ENCODE data around the gene PIAS4.

The PIAS4 gene

DNA sequence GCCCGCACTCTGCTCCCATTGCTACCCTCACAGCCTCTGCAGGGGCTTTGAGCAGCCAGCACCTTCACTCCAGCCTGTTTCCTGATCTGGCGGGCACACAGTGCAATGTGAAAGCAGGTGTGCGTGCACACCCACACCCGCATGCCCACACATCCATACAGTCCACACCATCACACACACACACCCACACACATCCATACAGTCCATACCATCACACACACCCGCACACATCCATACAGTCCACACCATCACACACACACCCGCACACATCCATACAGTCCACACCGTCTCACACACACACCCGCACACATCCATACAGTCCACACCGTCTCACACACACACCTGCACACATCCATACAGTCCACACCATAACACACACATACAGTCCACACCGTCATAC lies 28.0 kb downstream of the PIAS4 start:
- no peak overlapping the region for H3K4me3 ChIP-seq (ENCODE audit: low read depth, low read length)
- no peak for TF ChIP-seq CTCF (conservative IDR thresholded peaks at IDR 0.05; ENCODE audit: low read depth, low read length)
- DNase-seq (ENCODE audit: low read depth): no peak

DNA sequence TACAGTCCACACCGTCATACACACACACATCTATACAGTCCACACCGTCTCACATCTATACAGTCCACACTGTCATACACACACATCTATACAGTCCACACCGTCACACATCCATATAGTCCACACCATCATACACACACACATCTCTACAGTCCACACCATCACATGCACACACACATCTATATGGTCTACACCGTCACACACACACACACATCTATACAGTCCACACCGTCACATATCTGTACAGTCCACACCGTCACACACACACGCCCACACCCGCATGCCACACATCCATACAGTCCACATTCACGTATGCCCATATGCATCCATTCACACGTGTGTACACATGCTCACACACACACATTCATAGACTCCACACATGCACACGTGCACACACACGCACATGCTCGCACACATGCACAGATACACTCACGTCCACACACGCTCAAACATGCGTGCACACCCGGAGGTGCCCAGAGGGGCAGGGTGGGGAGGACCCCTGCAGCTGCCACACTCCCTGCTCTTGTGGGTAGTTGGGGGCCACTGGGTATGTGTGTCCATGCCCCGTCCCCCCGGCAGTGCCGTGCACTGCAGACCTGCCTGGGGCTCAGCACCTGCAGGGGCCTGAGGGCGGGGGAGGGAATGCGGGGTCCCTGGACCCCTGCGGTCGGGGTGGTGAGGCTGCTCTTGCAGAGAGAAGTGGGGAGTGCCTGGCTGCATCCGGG lies 29.2 kb downstream of the PIAS4 start:
- H3K4me3 ChIP-seq (ENCODE audit: low read depth, low read length): no peak overlapping the region
- no peak for TF ChIP-seq CTCF (conservative IDR thresholded peaks at IDR 0.05; ENCODE audit: low read depth, low read length)
- DNase-seq (ENCODE audit: low read depth): no peak

GRCh38 chr19:4037301-4037949 lies 29.9 kb downstream of the PIAS4 start:
- DNase-seq (ENCODE audit: low read depth): no peak
- H3K4me3 ChIP-seq (ENCODE audit: low read depth, low read length): no peak overlapping the region
- TF ChIP-seq CTCF (conservative IDR thresholded peaks at IDR 0.05; ENCODE audit: low read depth, low read length): no peak

GRCh38 chr19:4038057-4038456 lies 30.5 kb downstream of the PIAS4 start:
- no peak for DNase-seq (ENCODE audit: low read depth)
- H3K4me3 ChIP-seq (ENCODE audit: low read depth, low read length): no peak overlapping the region
- no peak for TF ChIP-seq CTCF (conservative IDR thresholded peaks at IDR 0.05; ENCODE audit: low read depth, low read length)

- TF ChIP-seq CTCF (conservative IDR thresholded peaks at IDR 0.05; ENCODE audit: low read depth, low read length): no peak
- no peak for DNase-seq (ENCODE audit: low read depth)
- no peak overlapping the region for H3K4me3 ChIP-seq (ENCODE audit: low read depth, low read length)
Measured at GRCh38 chr19:4038661-4039423, 31.3 kb downstream of the PIAS4 start.

DNA sequence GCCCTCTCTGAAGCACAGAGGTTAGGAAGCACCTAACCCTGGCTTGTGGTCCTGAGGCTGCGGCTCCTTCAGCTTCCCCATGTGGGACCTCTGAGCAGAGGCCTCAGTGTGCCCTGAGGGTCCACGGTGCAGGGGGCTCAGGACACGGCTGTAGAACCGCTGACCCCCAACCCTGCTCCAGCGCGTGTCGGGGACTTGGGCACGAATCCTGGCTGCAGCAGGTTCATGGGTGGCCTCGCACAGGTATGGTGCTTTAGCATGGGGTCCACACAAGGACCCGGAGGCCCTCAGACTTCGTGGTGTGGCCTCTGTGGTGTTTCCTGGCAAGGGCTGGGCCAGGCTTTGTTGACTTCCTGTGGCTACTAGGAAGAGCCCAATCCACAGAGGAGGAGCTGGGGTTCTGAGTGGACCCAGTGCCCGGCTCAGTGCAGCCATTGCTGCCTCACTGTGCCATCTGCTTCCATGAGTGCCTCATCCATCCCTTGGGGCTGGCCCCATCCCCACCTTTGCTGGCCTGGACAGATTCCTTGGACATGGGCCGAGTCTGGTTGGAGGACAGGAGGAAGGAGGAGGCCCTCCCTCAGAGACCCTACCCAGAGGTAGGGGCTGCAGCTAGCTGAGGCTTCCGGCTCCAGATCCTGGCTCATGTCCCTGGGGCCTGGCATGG lies 34.7 kb downstream of the PIAS4 start:
- no peak for TF ChIP-seq CTCF (conservative IDR thresholded peaks at IDR 0.05; ENCODE audit: low read depth, low read length)
- no peak overlapping the region for H3K4me3 ChIP-seq (ENCODE audit: low read depth, low read length)
- DNase-seq (ENCODE audit: low read depth): no peak

Data from choroid plexus epithelial cell (primary cell).